Measurements from ENCODE around the gene RASAL1.
A peak's percentile ranks its signal among the peaks of the same experiment; 100 is the strongest.
"Not testable (repeated sequence)": the region's sequence is repeated elsewhere in the genome, so short reads cannot be mapped to it uniquely, and the experiment has no call there.

RASAL1 gene

DNA sequence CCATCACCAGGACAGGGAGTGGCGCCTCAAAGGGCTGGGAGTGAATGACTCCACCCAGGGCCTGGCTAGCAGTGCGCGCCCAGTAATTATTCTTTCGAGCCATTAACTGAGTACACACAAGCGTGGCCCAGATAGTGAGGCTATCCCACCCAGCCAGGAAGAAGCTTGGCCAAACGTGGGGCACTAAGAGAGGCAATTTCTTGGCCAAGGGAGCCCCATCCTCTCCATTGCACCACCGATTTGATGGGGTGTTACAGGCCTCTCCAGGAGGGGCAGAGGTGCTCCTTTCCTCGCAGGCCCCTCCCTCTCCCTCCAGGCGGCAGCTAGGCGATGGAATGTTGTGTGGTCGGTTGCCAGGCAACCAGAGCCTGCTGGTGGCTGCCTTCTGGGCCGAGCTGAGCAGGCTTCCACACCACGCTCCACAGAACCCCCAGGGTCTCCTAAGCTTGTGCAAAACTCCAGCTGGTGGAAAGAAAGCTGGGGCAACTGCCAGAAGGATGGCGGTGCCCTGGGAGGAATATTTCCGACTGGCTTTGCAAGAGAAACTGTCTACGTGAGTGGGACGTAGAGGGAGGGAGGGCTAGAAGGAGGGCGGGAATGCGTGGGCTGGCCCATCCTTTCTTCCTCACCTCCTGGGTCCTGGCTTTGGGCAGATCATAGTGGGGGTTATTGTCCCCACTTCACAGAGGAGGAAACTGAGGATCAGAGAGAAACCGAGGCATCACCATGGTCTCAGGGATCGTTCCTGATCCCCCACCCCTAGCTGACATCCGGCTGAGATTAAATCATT lies 14.0 kb upstream of the RASAL1 start, which contains the start of gene CFAP73:
CFAP73 (plus strand) TSS at position 364 of the 790 bp plus-strand sequence; CDS start at position 498, 134 bp downstream.
- no peak within 1 kb of the TSS for H3K27ac ChIP-seq (ENCODE audit: low read depth, low read length)

DNA sequence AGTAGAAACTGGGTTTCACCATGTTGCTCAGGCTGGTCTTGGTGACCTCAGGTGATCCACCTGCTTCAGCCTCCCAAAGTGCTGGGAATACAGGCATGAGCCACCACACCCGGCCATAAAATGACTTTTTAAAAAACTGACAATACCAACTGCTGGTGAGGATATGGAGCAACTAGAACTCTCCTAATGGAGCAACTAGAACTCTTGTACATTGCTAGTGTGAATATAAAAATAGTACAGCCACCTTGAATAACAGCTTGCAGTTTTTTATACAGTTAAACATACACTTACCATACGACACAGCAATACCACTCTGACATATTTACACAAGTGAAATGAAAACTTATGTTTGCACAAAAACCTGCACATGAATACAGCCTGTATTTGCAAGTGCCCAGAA lies 11.4 kb upstream of the RASAL1 start:
- Histone ChIP-seq H3K4me3 (ENCODE audit: low read depth, low read length) (no peak overlapping the region), H3K4me1 (ENCODE audit: control insufficient read depth, insufficient read depth, low read length) (peaks cover 13% of the 10 kb centered on the region), H3K9me3 (ENCODE audit: control insufficient read depth, insufficient read depth, low read length) (no peaks in the 10 kb centered on the region), H3K27me3 (ENCODE audit: control insufficient read depth, insufficient read depth, low read length) (peaks cover 18% of the 10 kb centered on the region), H3K27ac (ENCODE audit: low read depth, low read length) (no peak overlapping the region), H3K36me3 (ENCODE audit: control insufficient read depth, insufficient read depth, low read length) (no peaks in the 10 kb centered on the region), H3K9ac (ENCODE audit: low read depth, low read length) (no peak overlapping the region)

More for the DNA sequence above, 14.0 kb upstream of the RASAL1 start, which contains the start of gene CFAP73:
- H3K27me3 ChIP-seq (ENCODE audit: control insufficient read depth, insufficient read depth, low read length) = peaks cover 43% of the 10 kb centered on the region
- no peak within 1 kb of the TSS for H3K9ac ChIP-seq (ENCODE audit: low read depth, low read length)
- no peaks in the 10 kb centered on the region for H3K36me3 ChIP-seq (ENCODE audit: control insufficient read depth, insufficient read depth, low read length)
- peak within 1 kb of the TSS; percentile 42; the same call in 1 of the 2 replicates for H3K4me3 ChIP-seq (ENCODE audit: low read depth, low read length)
- H3K9me3 ChIP-seq (ENCODE audit: control insufficient read depth, insufficient read depth, low read length) = no peaks in the 10 kb centered on the region
- H3K4me1 ChIP-seq (ENCODE audit: control insufficient read depth, insufficient read depth, low read length) = peaks cover 13% of the 10 kb centered on the region

DNA sequence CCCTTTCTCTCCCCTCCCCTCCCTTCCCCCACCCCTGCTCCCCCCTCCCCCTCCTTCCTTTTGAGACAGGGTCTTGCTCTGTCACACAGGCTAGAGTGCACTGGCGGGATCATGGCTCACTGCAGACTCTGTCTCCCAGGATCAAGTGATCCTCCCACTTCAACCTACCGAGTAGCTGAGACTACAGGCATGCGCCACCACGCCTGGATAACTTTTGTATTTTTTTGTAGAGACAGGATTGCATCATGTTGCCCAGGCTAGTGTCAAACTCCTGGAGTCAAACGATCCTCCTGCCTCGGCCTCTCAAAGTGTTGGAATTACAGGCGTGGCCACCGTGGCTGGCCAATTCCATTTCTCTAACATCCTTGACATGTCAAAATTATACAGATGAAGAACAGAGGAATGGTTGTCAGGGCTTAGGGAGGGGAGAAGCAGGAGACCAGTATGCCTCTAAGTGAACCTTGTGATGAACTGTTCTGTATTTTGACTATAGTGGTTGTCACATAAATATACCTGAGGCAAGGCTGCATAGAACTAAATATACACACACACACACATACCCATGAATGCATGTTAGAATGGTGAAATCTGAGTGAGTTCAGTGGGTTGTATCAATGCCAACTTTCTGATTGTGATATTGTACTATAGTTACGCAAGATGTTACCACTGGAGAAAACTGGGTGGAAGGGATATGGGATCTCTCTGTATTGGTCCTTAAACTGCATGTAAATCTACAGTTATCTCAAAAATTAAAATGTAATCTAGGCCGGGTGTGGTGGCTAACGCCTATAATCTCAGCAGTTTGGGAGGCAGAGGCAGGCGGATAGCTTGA lies 10.4 kb upstream of the RASAL1 start:
- Histone ChIP-seq H3K27ac (ENCODE audit: low read depth, low read length) (no peak overlapping the region), H3K9me3 (ENCODE audit: control insufficient read depth, insufficient read depth, low read length) (no peaks in the 10 kb centered on the region), H3K27me3 (ENCODE audit: control insufficient read depth, insufficient read depth, low read length) (peaks cover 12% of the 10 kb centered on the region; the same call in 1 of the 2 replicates), H3K4me1 (ENCODE audit: control insufficient read depth, insufficient read depth, low read length) (peaks cover 13% of the 10 kb centered on the region), H3K9ac (ENCODE audit: low read depth, low read length) (no peak overlapping the region), H3K4me3 (ENCODE audit: low read depth, low read length) (no peak overlapping the region), H3K36me3 (ENCODE audit: control insufficient read depth, insufficient read depth, low read length) (no peaks in the 10 kb centered on the region)

DNA sequence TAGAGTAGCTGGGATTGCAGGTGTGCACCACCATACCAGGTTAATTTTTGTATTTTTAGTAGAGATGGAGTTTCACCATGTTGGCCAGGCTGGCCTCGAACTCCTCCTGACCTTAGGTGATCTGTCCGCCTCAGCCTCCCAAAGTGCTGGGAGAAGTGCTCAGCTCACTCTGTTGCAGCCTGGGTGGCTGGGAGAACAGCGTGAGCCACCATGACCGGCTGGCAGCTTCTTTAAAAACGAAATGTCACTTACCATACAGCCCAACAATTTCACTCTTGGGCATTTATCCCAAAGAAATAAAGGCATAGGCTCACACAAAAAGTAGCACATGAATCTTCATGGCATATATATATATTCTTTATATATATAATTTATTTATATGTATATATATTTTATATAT lies 9.2 kb upstream of the RASAL1 start:
- Histone ChIP-seq H3K27ac (ENCODE audit: low read depth, low read length) (no peak overlapping the region), H3K27me3 (ENCODE audit: control insufficient read depth, insufficient read depth, low read length) (0 out of 2 replicates have a peak, but pooled peaks cover under 1% of the 10 kb centered on the region), H3K36me3 (ENCODE audit: control insufficient read depth, insufficient read depth, low read length) (no peaks in the 10 kb centered on the region), H3K4me3 (ENCODE audit: low read depth, low read length) (no peak overlapping the region), H3K9ac (ENCODE audit: low read depth, low read length) (no peak overlapping the region), H3K9me3 (ENCODE audit: control insufficient read depth, insufficient read depth, low read length) (no peaks in the 10 kb centered on the region), H3K4me1 (ENCODE audit: control insufficient read depth, insufficient read depth, low read length) (peaks cover 7% of the 10 kb centered on the region)

DNA sequence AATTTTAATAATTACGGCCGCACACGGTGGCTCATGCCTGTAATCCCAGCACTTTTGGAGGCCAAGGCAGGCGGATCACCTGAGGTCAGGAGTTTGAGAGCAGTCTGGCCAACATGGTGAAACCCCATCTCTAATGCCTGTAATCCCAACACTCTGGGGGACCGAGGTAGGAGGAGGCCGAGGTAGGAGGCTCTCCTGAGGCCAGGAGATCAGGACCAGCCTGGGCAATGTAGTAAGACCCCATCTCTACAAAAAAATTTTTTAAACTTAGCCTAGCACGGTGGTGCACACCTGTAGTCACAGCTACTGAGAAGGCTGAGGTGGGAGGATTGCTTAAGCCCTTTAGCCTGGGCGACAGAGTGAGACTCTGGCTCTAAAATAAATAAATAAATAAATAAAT lies 8.4 kb upstream of the RASAL1 start:
- H3K36me3 ChIP-seq (ENCODE audit: control insufficient read depth, insufficient read depth, low read length) = no peaks in the 10 kb centered on the region
- no peak overlapping the region for H3K27ac ChIP-seq (ENCODE audit: low read depth, low read length)

DNA sequence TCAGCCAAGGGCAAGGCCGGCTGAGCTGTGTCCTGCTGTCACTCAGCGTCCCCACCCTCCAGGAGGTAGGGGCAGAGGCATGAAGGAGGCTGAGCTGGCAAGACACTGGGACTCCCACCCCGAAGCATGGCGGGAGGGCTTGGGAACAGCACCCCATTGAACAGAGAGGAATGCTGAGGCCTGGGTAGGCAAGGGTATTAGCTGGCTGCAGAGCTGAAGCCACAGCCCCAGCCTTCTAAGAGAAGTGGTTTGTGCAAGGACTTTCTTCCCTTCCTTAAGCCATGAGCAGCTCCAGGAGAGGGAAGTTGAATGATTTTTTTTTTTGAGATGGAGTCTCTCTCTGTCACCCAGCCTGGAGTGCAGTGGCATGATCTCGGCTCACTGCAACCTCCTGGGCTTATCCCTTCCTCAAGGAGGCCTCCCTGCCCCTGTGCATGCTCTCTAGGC lies 7.3 kb upstream of the RASAL1 start:
- no peak overlapping the region for H3K4me3 ChIP-seq (ENCODE audit: low read depth, low read length)
- no peak overlapping the region for H3K27ac ChIP-seq (ENCODE audit: low read depth, low read length)
- no peaks in the 10 kb centered on the region for H3K4me1 ChIP-seq (ENCODE audit: control insufficient read depth, insufficient read depth, low read length)
- no peak overlapping the region for H3K9ac ChIP-seq (ENCODE audit: low read depth, low read length)
- H3K27me3 ChIP-seq (ENCODE audit: control insufficient read depth, insufficient read depth, low read length) = no peaks in the 10 kb centered on the region
- no peaks in the 10 kb centered on the region for H3K9me3 ChIP-seq (ENCODE audit: control insufficient read depth, insufficient read depth, low read length)
- H3K36me3 ChIP-seq (ENCODE audit: control insufficient read depth, insufficient read depth, low read length) = no peaks in the 10 kb centered on the region

More for the DNA sequence above, 8.4 kb upstream of the RASAL1 start:
- H3K9me3 ChIP-seq (ENCODE audit: control insufficient read depth, insufficient read depth, low read length) = no peaks in the 10 kb centered on the region
- no peaks in the 10 kb centered on the region for H3K4me1 ChIP-seq (ENCODE audit: control insufficient read depth, insufficient read depth, low read length)
- no peak overlapping the region for H3K9ac ChIP-seq (ENCODE audit: low read depth, low read length)
- H3K4me3 ChIP-seq (ENCODE audit: low read depth, low read length) = no peak overlapping the region
- no peaks in the 10 kb centered on the region for H3K27me3 ChIP-seq (ENCODE audit: control insufficient read depth, insufficient read depth, low read length)

DNA sequence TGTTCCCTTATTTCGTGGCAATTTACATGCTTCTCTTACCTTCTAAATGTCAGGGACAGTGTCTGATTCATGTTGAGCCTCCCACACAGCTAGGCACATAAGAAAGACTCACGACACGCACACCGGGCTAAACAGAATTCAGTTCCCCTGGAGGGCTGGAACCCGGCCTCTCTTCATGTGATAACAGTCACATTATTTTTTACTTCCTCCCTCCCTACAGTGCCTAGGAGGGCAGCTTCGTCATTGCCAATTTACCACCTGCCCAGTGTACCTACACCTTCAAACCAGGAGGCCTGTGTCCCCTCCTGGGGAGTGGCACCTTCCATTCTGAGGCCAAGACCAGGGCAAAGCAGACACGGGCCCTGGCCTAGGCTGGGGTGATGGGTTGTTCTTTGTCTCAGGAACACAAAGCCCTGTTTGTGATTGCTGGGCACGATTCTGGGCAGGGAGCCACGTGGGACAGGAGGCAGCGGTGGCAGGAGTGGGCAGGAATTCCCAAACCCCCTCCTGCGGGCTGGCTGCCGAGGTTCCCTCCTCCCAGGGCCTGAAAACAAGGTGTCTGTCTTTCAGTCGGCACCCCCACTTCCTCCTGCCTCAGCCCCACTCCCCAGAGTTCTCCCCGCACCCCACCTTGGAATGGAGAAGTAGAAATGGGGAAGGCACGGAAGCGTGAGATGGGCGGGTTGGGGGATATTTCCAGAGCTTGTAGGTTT lies 6.8 kb upstream of the RASAL1 start:
- H3K36me3 ChIP-seq (ENCODE audit: control insufficient read depth, insufficient read depth, low read length) = no peaks in the 10 kb centered on the region
- H3K4me1 ChIP-seq (ENCODE audit: control insufficient read depth, insufficient read depth, low read length) = no peaks in the 10 kb centered on the region
- no peak overlapping the region for H3K27ac ChIP-seq (ENCODE audit: low read depth, low read length)
- H3K9me3 ChIP-seq (ENCODE audit: control insufficient read depth, insufficient read depth, low read length) = no peaks in the 10 kb centered on the region
- H3K27me3 ChIP-seq (ENCODE audit: control insufficient read depth, insufficient read depth, low read length) = no peaks in the 10 kb centered on the region
- H3K4me3 ChIP-seq (ENCODE audit: low read depth, low read length) = no peak overlapping the region
- H3K9ac ChIP-seq (ENCODE audit: low read depth, low read length) = no peak overlapping the region

DNA sequence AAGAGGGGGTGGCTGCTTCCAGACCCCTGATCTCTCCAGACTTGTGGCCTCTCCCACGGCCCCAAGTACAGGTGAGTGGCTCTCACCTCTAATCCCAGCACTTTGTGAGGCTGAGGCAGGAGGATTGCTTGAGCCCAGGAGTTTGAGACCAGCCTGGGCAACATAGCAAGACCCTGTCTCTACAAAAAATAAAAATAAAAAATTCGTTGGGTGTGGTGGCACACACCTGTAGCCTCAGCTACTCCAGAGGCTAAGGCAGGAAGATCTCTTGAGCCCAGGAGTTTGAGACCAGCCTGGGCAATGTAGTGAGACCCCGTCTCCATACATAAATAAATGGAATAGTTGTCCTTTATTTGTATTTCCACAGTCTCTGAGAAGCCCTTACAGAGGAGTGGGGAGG lies 6.2 kb upstream of the RASAL1 start:
- not testable (repeated sequence) for H3K4me1 ChIP-seq (ENCODE audit: control insufficient read depth, insufficient read depth, low read length); H3K4me3 ChIP-seq (ENCODE audit: low read depth, low read length); H3K9ac ChIP-seq (ENCODE audit: low read depth, low read length); H3K27me3 ChIP-seq (ENCODE audit: control insufficient read depth, insufficient read depth, low read length); H3K27ac ChIP-seq (ENCODE audit: low read depth, low read length); H3K9me3 ChIP-seq (ENCODE audit: control insufficient read depth, insufficient read depth, low read length); H3K36me3 ChIP-seq (ENCODE audit: control insufficient read depth, insufficient read depth, low read length)

DNA sequence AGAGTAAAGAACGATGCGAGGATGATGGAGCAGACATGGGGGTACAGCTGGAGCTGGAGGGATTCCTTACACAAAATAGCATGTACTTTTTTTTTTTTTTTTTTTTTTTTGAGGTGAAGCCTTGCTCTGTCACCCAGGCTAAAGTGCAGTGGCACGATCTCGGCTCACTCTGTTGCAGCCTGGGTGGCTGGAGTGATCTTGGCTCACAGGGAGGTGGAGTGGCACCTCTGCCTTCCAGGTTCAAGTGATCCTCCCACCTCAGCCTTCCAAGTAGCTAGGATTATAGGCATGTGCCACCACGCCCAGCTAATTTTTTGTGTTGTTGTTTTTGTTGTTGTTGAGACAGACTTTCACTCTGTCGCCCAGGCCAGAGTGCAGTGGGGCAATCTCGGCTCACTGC lies 5.1 kb upstream of the RASAL1 start:
- Histone ChIP-seq H3K27me3 (ENCODE audit: control insufficient read depth, insufficient read depth, low read length) (0 out of 2 replicates have a peak, but pooled peaks cover 5% of the 10 kb centered on the region), H3K4me3 (ENCODE audit: low read depth, low read length) (no peak overlapping the region), H3K4me1 (ENCODE audit: control insufficient read depth, insufficient read depth, low read length) (no peaks in the 10 kb centered on the region), H3K36me3 (ENCODE audit: control insufficient read depth, insufficient read depth, low read length) (no peaks in the 10 kb centered on the region), H3K9me3 (ENCODE audit: control insufficient read depth, insufficient read depth, low read length) (no peaks in the 10 kb centered on the region), H3K9ac (ENCODE audit: low read depth, low read length) (no peak overlapping the region), H3K27ac (ENCODE audit: low read depth, low read length) (no peak overlapping the region)

DNA sequence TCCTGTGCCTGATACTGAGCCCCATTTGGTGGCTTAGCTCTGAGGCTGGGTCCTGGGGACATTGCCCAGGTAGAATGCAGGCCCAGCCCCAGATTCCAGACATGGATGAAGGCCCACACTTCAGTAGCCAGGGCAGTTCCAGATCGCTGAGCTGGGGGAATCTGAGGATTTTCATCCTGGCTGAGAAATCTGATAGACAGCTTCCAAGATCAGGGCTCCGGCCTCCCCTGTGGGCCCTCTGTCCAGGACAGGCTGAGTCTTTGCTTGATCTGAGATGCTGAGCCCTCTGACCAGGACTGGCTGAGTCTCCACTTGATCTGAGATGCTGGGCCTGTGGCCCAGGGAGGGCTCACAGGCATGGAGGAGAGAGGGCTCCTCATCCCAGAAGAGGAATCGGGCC lies 3.3 kb upstream of the RASAL1 start:
- Histone ChIP-seq H3K9me3 (ENCODE audit: control insufficient read depth, insufficient read depth, low read length) (no peaks in the 10 kb centered on the region), H3K27me3 (ENCODE audit: control insufficient read depth, insufficient read depth, low read length) (peaks cover 19% of the 10 kb centered on the region), H3K27ac (ENCODE audit: low read depth, low read length) (no peak overlapping the region), H3K9ac (ENCODE audit: low read depth, low read length) (no peak overlapping the region), H3K4me1 (ENCODE audit: control insufficient read depth, insufficient read depth, low read length) (peaks cover 3% of the 10 kb centered on the region; the same call in 1 of the 2 replicates), H3K36me3 (ENCODE audit: control insufficient read depth, insufficient read depth, low read length) (no peaks in the 10 kb centered on the region), H3K4me3 (ENCODE audit: low read depth, low read length) (no peak overlapping the region)

All from HUES48 (cell line).